K562 (cell line): ENCODE results near the gene FAM161A. TPM values are rescaled to one million over a fixed set of nuclear protein-coding genes. Genes with fewer than 3 reads are reported as not detected.

Experiments used
- ATAC-seq: fragments of 200-7000 bp; cut with Tn5 transposase; 3 replicates; pipeline ENCODE4 v1.9.1; 2020; ENCODE audit warnings: moderate library complexity
- BruUV-seq: library from RNA; stranded (reverse); fragments of 400-500 nt; replicated peaks from 2 replicates; lab custom pipeline; 2021; lab: Mats Ljungman, UMichigan
- CTCF ChIA-PET: fragments of 300-600 bp; formaldehyde crosslinking; extraction: SDS; loops from one replicate; lab custom pipeline; 2021; ENCODE audit warnings: low intra/inter-chr PET ratio; lab: Yijun Ruan, JAX
- POLR2A ChIA-PET: fragments of 300-600, 350-650 bp; sonication (Branson Sonifier 250); formaldehyde crosslinking; extraction: SDS; loops from one replicate; lab custom pipeline; 2021; ENCODE audit warnings: antibody characterized with exemption, inconsistent platforms; lab: Yijun Ruan, JAX
- DNase-seq, 4 experiments: peaks; one replicate each; pipeline versions ENCODE4 v3.0.0 to v3.0.0-alpha.2; 2011 to 2018; ENCODE audit warnings: low spot score in 3 of 4, mixed read lengths in 3 of 4; ENCODE audit errors: extremely low read depth in 1 of 4
- FAIRE-seq: peaks from 2 replicates; lab custom pipeline; 2011; peaks lifted over from hg19 to GRCh38; lab: Jason Lieb, UNC
- H2AFZ ChIP-seq: 2 replicates; pipeline ENCODE4 v1.6.0; 2011; ENCODE audit warnings: low read depth, low read length, control low read depth, inconsistent platforms
- H3K27ac ChIP-seq: fragments of 200-600 bp; 3 replicates; pipeline ENCODE4 v1.8.0; 2011; ENCODE audit warnings: low read depth, mild to moderate bottlenecking, control low read depth, inconsistent platforms, low read length, moderate library complexity, mixed read lengths; ENCODE audit errors: extremely low read depth
- H3K27me3 ChIP-seq, 2 experiments: fragments of 300-600 bp in 1 of 2; 2 replicates in 1 of 2; 3 replicates in 1 of 2; pipeline versions ENCODE4 v1.6.0 to v1.8.0; 2011; ENCODE audit warnings: inconsistent platforms in 2 of 2, low read length in 2 of 2, mild to moderate bottlenecking in 1 of 2, mixed read lengths in 1 of 2, moderate library complexity in 1 of 2; ENCODE audit not compliant: control insufficient read depth in 2 of 2, insufficient read depth in 2 of 2
- H3K36me3 ChIP-seq: fragments of 300-600 bp; 3 replicates; pipeline ENCODE4 v1.8.0; 2011; ENCODE audit warnings: mild to moderate bottlenecking, low read length, inconsistent platforms; ENCODE audit not compliant: control insufficient read depth, insufficient read depth
- H3K4me1 ChIP-seq, 2 experiments: fragments of 200-600 bp in 1 of 2; replicated peaks in 1 of 2; 2 replicates in 1 of 2; 3 replicates in 1 of 2; pipeline versions ENCODE4 v1.5.1 to v1.8.0; 2011; ENCODE audit warnings: inconsistent platforms in 2 of 2, low read length in 2 of 2, mild to moderate bottlenecking in 1 of 2, mixed read lengths in 1 of 2, moderate library complexity in 1 of 2; ENCODE audit not compliant: control insufficient read depth in 2 of 2, insufficient read depth in 2 of 2
- H3K4me2 ChIP-seq: 2 replicates; pipeline ENCODE4 v1.6.1; 2011; ENCODE audit warnings: low read length, control low read depth, inconsistent platforms, mixed read lengths; ENCODE audit not compliant: insufficient read depth
- H3K4me3 ChIP-seq: fragments of 200-600 bp; sonication (generic), shearing (Covaris generic); 2 replicates; pipeline ENCODE4 v1.5.1; 2016; ENCODE audit warnings: control low read depth, inconsistent platforms
- H3K79me2 ChIP-seq: fragments of 200-600 bp; 3 replicates; pipeline ENCODE4 v1.8.0; 2011; ENCODE audit warnings: low read length, inconsistent platforms; ENCODE audit not compliant: control insufficient read depth, insufficient read depth
- H3K9ac ChIP-seq, 2 experiments: 2 replicates each; pipeline versions ENCODE4 v1.6.0 to v1.6.1; 2011; ENCODE audit warnings: low read depth in 2 of 2, low read length in 2 of 2, control low read depth in 1 of 2, inconsistent platforms in 1 of 2, mild to moderate bottlenecking in 1 of 2, mixed read lengths in 1 of 2; ENCODE audit not compliant: insufficient read depth in 1 of 2
- H3K9me1 ChIP-seq: one replicate; pipeline ENCODE4 v1.6.0; 2011; ENCODE audit warnings: inconsistent platforms, mild to moderate bottlenecking, low read length, moderate library complexity; ENCODE audit not compliant: control insufficient read depth, insufficient read depth
- H3K9me3 ChIP-seq: replicated peaks from 2 replicates; pipeline ENCODE4 v1.5.1; 2011; ENCODE audit warnings: low read depth, low read length, inconsistent platforms; ENCODE audit not compliant: control insufficient read depth, insufficient read depth
- H4K20me1 ChIP-seq: replicated peaks from 2 replicates; pipeline ENCODE4 v1.6.1; 2011; ENCODE audit warnings: low read length, inconsistent platforms, mixed read lengths; ENCODE audit not compliant: control insufficient read depth, insufficient read depth
- CREB1 ChIP-seq, 2 experiments: sonication (generic) in 1 of 2; formaldehyde crosslinking in 1 of 2; IDR thresholded peaks; 2 replicates each; pipeline versions ENCODE4 v1.6.1 to v1.8.0; 2012 to 2022; ENCODE audit warnings: inconsistent platforms in 1 of 2, mild to moderate bottlenecking in 1 of 2, missing genetic modification reagents in 1 of 2, moderate library complexity in 1 of 2
- FOXK2 ChIP-seq, 2 experiments: fragments of 450-650 bp; IDR thresholded peaks in 1 of 2; conservative IDR thresholded peaks in 1 of 2; 2 replicates each; pipeline ENCODE4 v1.6.1; 2016; ENCODE audit warnings: low read depth in 2 of 2, mild to moderate bottlenecking in 1 of 2
- MEIS2 ChIP-seq: fragments of 450-650 bp; IDR thresholded peaks from 2 replicates; pipeline ENCODE4 v1.6.1; 2014; ENCODE audit warnings: mild to moderate bottlenecking; ENCODE audit not compliant: partially characterized antibody
- NBN ChIP-seq: fragments of 450-650 bp; IDR thresholded peaks from 2 replicates; pipeline ENCODE4 v1.6.1; 2016; ENCODE audit warnings: low read depth, mild to moderate bottlenecking
- RCOR1 ChIP-seq, 2 experiments: IDR thresholded peaks; 2 replicates each; pipeline ENCODE4 v1.6.1; 2012; ENCODE audit warnings: low read depth in 2 of 2, low read length in 2 of 2, borderline replicate concordance in 1 of 2, improper control_type of control experiment in 1 of 2
- SNIP1 ChIP-seq: fragments of 450-650 bp; IDR thresholded peaks from 2 replicates; pipeline ENCODE4 v1.7.1; 2017; ENCODE audit warnings: low read depth, mild to moderate bottlenecking
- ZNF134 ChIP-seq: fragments of 250-450 bp; sonication (Bioruptor Pico); conservative IDR thresholded peaks from 2 replicates; pipeline ENCODE4 v1.4.0; 2020
- ZNF23 ChIP-seq: fragments of 250-450 bp; sonication (Bioruptor Pico); IDR thresholded peaks from 2 replicates; pipeline ENCODE4 v1.4.0; 2020; ENCODE audit warnings: mild to moderate bottlenecking
- ZNF551 ChIP-seq: fragments of 250-450 bp; sonication (Bioruptor Pico); IDR thresholded peaks from 2 replicates; pipeline ENCODE4 v1.5.0; 2021; ENCODE audit warnings: mild to moderate bottlenecking, moderate library complexity
- ZNF75A ChIP-seq: fragments of 450-650 bp; formaldehyde crosslinking; IDR thresholded peaks from 2 replicates; pipeline ENCODE4 v1.4.0; 2020; ENCODE audit warnings: mild to moderate bottlenecking
- WGBS: fragments of 100-300 bp; shearing (Covaris generic); methylation state at CpG from one replicate; pipeline ENCODE4 v1.1.6; 2016; ENCODE audit warnings: low coverage, mixed read lengths; ENCODE audit not compliant: insufficient coverage; ENCODE audit errors: missing lambda C conversion rate; 5-methylcytosine and 5-hydroxymethylcytosine counted together
- in situ Hi-C: fragments of 300-500 bp; cut with MboI; formaldehyde crosslinking; loops from 4 replicates; pipeline ENCODE4 v1.15.0; 2018; ENCODE audit warnings: inconsistent platforms, mixed read lengths
- intact Hi-C: fragments of 100-400 bp; cut with micrococcal nuclease; formaldehyde crosslinking; loops from 2 replicates; pipeline ENCODE4 v1.14.2; 2022
- polyA plus RNA-seq, 8 experiments: library from polyadenylated mRNA; depleted of rRNA in 4 of 8; stranded (reverse) in 5 of 8; unstranded in 3 of 8; fragments of >200 nt; fragmentation: Nextera tagmentation in 2 of 8; fragmentation: Illumina TruSeq in 1 of 8; extraction: Ambion mirVana in 2 of 8; extraction: Trizol in 1 of 8; gene quantifications; 2 replicates each; pipeline versions ENCODE4 v1.2.1 to v1.2.3, GENCODE V29; 2011 to 2014; ENCODE audit warnings: inconsistent platforms in 1 of 8, missing spikeins in 1 of 8
- total RNA-seq, 7 experiments: library from RNA; depleted of rRNA in 6 of 7; stranded (reverse); fragments of >200 nt in 6 of 7; fragmentation: Illumina TruSeq in 2 of 7; extraction: Trizol in 2 of 7; gene quantifications; 2 replicates each; pipeline versions ENCODE4 v1.2.1 to v1.2.3, GENCODE V29; 2011 to 2021; ENCODE audit warnings: low replicate concordance in 1 of 7
- TF ChIP-seq, protein P1 (sequence below): sonication (generic); formaldehyde crosslinking; IDR thresholded peaks from 2 replicates; pipeline ENCODE4 v1.8.0; 2022; ENCODE audit warnings: mild to moderate bottlenecking, missing genetic modification reagents

Gene FAM161A
- total and polyA plus RNA-seq, 9 of the 15 experiments (the other 6 are each of a cell fraction or from before 2014, with no cell fraction given), result 0.27 to 1.4 (median 0.80) TPM

DNA sequence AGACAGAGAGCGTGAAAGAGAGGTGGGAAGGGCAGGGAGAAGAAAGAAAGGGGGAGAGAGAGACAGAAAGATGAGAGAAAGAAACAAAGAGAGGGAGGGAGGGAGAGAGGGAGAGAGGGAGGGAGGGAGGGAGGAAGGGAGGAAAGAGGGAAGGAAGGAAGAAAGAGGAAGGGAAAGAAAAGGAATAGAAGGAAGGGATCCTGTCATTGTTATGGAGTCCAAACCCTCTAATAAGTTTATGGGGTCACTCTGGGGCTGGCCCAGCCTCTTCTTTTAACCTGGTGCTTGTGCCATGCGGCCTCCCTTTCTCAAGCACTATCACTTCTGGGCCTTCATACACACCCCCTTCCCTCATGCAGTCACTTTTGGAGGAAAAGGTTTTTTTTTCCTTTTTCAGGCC, 58.5 kb downstream of the FAM161A start:
- no peak overlapping the region for H3K4me3 ChIP-seq
- H3K9me1 ChIP-seq, result no peaks in the 10 kb centered on the region
- no TSS peak for BruUV-seq
- peaks cover 4 to 15% of the 10 kb centered on the region in 2 experiments; a peak in 4 of 5 replicates for H3K27me3 ChIP-seq
- CTCF ChIA-PET, result no interaction called here
- H3K4me2 ChIP-seq, result no peak overlapping the region
- intact Hi-C loops, result loop anchor here (10.0 kb wide), 1 partner anchor 71 kb away; no protein-coding TSS in a partner anchor
- POLR2A ChIA-PET, result no interaction called here
- TF ChIP-seq ZNF23 (CRISPR knock-in tag) (no peak), ZNF551 (no peak), MEIS2 (no peak), FOXK2 (conservative IDR thresholded peaks at IDR 0.05 in 1 of 2, IDR thresholded peaks at IDR 0.05 in 1 of 2; ENCODE audit: low read depth in 2 of 2) (no peak), ZNF75A (no peak), SNIP1 (no peak), CREB1 (IDR thresholded peaks at IDR 0.05) (no peak), CREB1 (CRISPR knock-in tag; IDR thresholded peaks at IDR 0.05) (no peak), RCOR1 (IDR thresholded peaks at IDR 0.05; ENCODE audit: borderline replicate concordance in 1 of 2, low read depth in 2 of 2, low read length in 2 of 2) (no peak), ZNF134 (CRISPR knock-in tag) (no peak), NBN (no peak)
- TF ChIP-seq, protein P1, sequence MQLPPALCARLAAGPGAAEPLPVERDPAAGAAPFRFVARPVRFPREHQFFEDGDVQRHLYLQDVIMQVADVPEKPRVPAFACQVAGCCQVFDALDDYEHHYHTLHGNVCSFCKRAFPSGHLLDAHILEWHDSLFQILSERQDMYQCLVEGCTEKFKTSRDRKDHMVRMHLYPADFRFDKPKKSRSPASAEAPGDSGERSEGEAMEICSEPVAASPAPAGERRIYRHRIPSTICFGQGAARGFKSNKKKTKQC (CRISPR knock-in tag), result no peak
- no peaks in the 10 kb centered on the region for H3K9me3 ChIP-seq
- H3K27ac ChIP-seq, result no peak overlapping the region
- H3K4me1 ChIP-seq, result peaks cover 7 to 9% of the 10 kb centered on the region in 2 experiments; a peak in 4 of 5 replicates
- no peak overlapping the region for H3K9ac ChIP-seq
- no peaks in the 10 kb centered on the region for H3K79me2 ChIP-seq
- in situ Hi-C loops, result no loop called here
- no peaks in the 10 kb centered on the region for H3K36me3 ChIP-seq
- no peak for DNase-seq
- no peak overlapping the region for H2AFZ ChIP-seq
- FAIRE-seq, result no peak
- no peak for ATAC-seq
- WGBS, result 50% methylated on average over 1 of the region's 2 CpGs
- H4K20me1 ChIP-seq, result no peaks in the 10 kb centered on the region
